HepG2 (cell line): Measurements from ENCODE around the gene SLC16A3. TPM values are rescaled to one million over a fixed set of nuclear protein-coding genes. Genes with fewer than 3 reads are reported as not detected.

Experiments used
- ELK4 ChIP-seq: sonication (generic); formaldehyde crosslinking; IDR thresholded peaks from 2 replicates; pipeline ENCODE4 v1.9.0; 2021; ENCODE audit warnings: missing genetic modification reagents, borderline replicate concordance
- GTF2F1 ChIP-seq: fragments of 150-350 bp; IDR thresholded peaks from 2 replicates; pipeline ENCODE4 v1.6.1; 2014; ENCODE audit warnings: low read length
- MEIS2 ChIP-seq: sonication (generic); formaldehyde crosslinking; IDR thresholded peaks from 2 replicates; pipeline ENCODE4 v1.9.0; 2021; ENCODE audit warnings: mild to moderate bottlenecking, missing genetic modification reagents
- MXD4 ChIP-seq: IDR thresholded peaks from 2 replicates; pipeline ENCODE4 v1.6.1; 2016; ENCODE audit warnings: mild to moderate bottlenecking, missing biosample characterization, missing genetic modification reagents
- NCOA1 ChIP-seq: sonication (generic); formaldehyde crosslinking; IDR thresholded peaks from 2 replicates; pipeline ENCODE4 v1.9.0; 2021; ENCODE audit warnings: missing genetic modification reagents
- THAP7 ChIP-seq: sonication (generic); formaldehyde crosslinking; IDR thresholded peaks from 2 replicates; pipeline ENCODE4 v1.8.1; 2023; ENCODE audit warnings: mild to moderate bottlenecking, missing genetic modification reagents
- ZBTB40 ChIP-seq, 2 experiments: fragments of 450-650 bp in 1 of 2; sonication (generic) in 1 of 2; formaldehyde crosslinking in 1 of 2; IDR thresholded peaks; 2 replicates each; pipeline versions ENCODE4 v1.6.1 to v1.8.0; 2016 to 2022; ENCODE audit warnings: antibody characterized with exemption in 1 of 2, mild to moderate bottlenecking in 1 of 2, missing genetic modification reagents in 1 of 2
- ZC3H13 ChIP-seq: sonication (generic); formaldehyde crosslinking; IDR thresholded peaks from 2 replicates; pipeline ENCODE4 v1.8.1; 2023; ENCODE audit warnings: mild to moderate bottlenecking, missing genetic modification reagents, moderate library complexity
- ZNF142 ChIP-seq: sonication (generic); formaldehyde crosslinking; IDR thresholded peaks from 2 replicates; pipeline ENCODE4 v1.4.0; 2020; ENCODE audit warnings: missing genetic modification reagents
- ZNF558 ChIP-seq: sonication (generic); formaldehyde crosslinking; IDR thresholded peaks from 2 replicates; pipeline ENCODE4 v1.9.0; 2022; ENCODE audit warnings: mild to moderate bottlenecking, missing genetic modification reagents, borderline replicate concordance
- ZNF564 ChIP-seq: sonication (generic); formaldehyde crosslinking; IDR thresholded peaks from 2 replicates; pipeline ENCODE4 v1.8.1; 2023; ENCODE audit warnings: mild to moderate bottlenecking, missing genetic modification reagents
- ZSCAN25 ChIP-seq: sonication (generic); formaldehyde crosslinking; IDR thresholded peaks from 2 replicates; pipeline ENCODE4 v1.8.0; 2022; ENCODE audit warnings: mild to moderate bottlenecking, missing genetic modification reagents
- polyA plus RNA-seq, 8 experiments: library from polyadenylated mRNA; depleted of rRNA in 3 of 8; stranded (reverse) in 7 of 8; unstranded in 1 of 8; fragments of >200 nt; fragmentation: Illumina TruSeq in 4 of 8; extraction: Trizol in 4 of 8; gene quantifications; 2 replicates each; pipeline versions ENCODE4 v1.2.1 to v1.2.3, GENCODE V29; 2011 to 2016; ENCODE audit warnings: low read depth in 4 of 8, missing spikeins in 1 of 8, mixed read lengths in 1 of 8; ENCODE audit not compliant: insufficient read depth in 1 of 8
- total RNA-seq, 5 experiments: library from RNA; depleted of rRNA; stranded (reverse); fragments of >200 nt; fragmentation: Illumina TruSeq; extraction: Trizol; gene quantifications; 2 replicates each; pipeline ENCODE4 v1.2.3, GENCODE V29; 2016; ENCODE audit warnings: low read depth in 1 of 5

SLC16A3 gene
- total and polyA plus RNA-seq, 2 of the 13 experiments (the other 11 are each of a cell fraction or from before 2014, with no cell fraction given): 242 to 349 TPM

GRCh38 chr17:82252511-82253178 lies 23.8 kb downstream of the SLC16A3 start (continued):
- TF ChIP-seq ZNF142 (CRISPR knock-in tag): no peak
- TF ChIP-seq ZC3H13 (CRISPR knock-in tag): peak; percentile 76; the same call in 1 of the 2 replicates
- no peak for TF ChIP-seq ELK4 (CRISPR knock-in tag)
- no peak for TF ChIP-seq ZNF558
- TF ChIP-seq MEIS2 (CRISPR knock-in tag): no peak
- no peak for TF ChIP-seq MXD4 (CRISPR knock-in tag)
- 0 out of 2 replicates have a peak, but pooled peaks have one; percentile 21 for TF ChIP-seq ZSCAN25
- TF ChIP-seq THAP7 (CRISPR knock-in tag): no peak
- no peak for TF ChIP-seq ZBTB40 (IDR thresholded peaks at IDR 0.05)
- no peak for TF ChIP-seq ZBTB40 (CRISPR knock-in tag; IDR thresholded peaks at IDR 0.05)
- no peak for TF ChIP-seq ZNF564
- TF ChIP-seq NCOA1 (CRISPR knock-in tag): no peak
- no peak for TF ChIP-seq GTF2F1
